T1000 (cell line): Measurements from ENCODE around the gene KDM2A.

ENCODE experiments used
- DNase-seq: peaks from one replicate; lab custom pipeline; 2025; ENCODE audit warnings: mixed read lengths; lab: John Stamatoyannopoulos, UW

KDM2A gene

DNA sequence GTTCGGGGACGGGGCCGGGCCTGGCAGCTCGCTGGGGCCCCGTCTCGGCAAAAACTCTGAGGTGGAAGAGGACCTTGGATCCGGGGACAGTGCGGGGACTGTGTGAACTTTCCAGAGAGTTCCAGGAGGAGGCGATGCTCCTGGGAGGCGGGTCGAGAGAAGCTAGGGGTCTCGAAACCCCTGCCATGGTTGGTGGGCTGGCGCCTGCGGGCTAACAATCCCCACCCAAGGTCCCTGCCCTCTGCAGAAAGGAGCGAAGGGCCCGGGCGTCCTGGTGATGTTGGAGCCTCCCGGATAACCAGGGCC lies 142.5 kb downstream of the KDM2A start:
- no peak for DNase-seq

- DNase-seq, result no peak
Observed at GRCh38 chr11:67261946-67262681, 143.1 kb downstream of the KDM2A start.

- peak; percentile 56 for DNase-seq
Observed at GRCh38 chr11:67262731-67263675, 143.9 kb downstream of the KDM2A start.

DNA sequence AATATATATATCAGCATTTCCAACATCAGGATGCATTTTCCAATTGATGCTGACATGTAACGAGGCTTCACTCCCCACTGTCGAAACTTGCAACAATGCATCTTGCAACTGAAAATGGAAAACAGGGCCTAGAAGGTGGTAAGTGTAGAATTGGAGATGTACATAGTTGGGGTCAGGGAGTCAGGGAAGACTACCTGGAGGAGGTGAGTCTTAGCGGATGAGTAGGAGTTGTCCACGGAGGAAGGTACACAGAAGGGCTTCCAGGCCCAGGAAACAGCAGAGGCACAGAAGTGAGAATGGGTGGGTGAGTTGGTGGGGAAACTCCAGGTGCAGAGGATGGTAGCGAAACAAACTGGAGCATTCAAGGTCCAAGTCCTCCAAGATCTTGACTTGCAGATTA lies 145.2 kb downstream of the KDM2A start:
- no peak for DNase-seq

- no peak for DNase-seq
Observed at GRCh38 chr11:67264877-67265632, 146.0 kb downstream of the KDM2A start.

GRCh38 chr11:67265633-67266448 lies 146.8 kb downstream of the KDM2A start:
- DNase-seq, result peak; percentile 35

GRCh38 chr11:67266449-67267187 lies 147.6 kb downstream of the KDM2A start, which contains the start of gene GRK2:
Gene GRK2 (plus strand): TSS chr11:67266473. CDS start chr11:67266700, 227 bp downstream.
- DNase-seq, result no peak

DNA sequence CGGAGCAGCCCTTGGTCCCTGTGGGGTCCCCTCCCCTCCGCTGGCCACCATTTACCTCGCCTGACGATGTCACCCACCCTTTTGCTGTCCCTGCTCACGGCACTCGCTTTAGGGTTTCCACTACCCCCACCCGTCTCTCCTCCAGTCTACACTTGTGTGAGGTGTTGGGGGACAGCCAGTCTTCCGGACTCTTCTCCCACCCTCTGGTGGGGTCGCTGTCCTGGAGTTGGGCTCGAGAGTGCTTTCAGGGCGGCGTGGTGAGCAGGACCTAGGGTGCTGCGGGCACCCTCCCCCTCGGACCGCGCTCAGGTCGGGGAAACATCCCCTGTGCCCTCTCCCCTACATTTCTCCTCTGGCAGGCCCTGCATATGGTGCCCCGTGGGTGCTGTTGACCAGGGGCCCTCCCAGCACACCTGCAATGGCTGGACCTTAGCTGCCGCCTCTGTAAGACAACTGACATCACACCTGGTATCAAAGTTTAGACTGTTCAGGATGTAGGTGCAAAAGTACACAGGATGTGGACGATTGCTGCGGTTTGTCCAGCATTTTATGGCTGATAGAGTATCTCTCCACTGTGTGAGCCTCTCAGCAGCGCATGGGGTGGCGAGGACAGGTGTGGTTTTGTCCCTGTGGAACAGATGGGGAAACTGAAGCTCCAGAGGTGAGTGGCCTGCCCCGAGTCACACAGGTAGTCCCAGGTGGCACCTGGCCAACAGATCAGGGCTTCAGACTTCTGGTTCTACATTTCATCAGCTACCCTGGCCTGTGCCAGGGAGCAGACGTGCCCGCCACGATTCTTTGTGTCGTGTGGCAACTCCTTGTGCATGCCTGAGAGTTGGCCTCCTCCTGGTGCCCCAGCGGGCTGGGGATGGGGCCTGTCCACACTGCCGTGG lies 148.4 kb downstream of the KDM2A start:
- no peak for DNase-seq

- DNase-seq, result no peak
Observed at GRCh38 chr11:67268081-67268961, 149.3 kb downstream of the KDM2A start.

DNA sequence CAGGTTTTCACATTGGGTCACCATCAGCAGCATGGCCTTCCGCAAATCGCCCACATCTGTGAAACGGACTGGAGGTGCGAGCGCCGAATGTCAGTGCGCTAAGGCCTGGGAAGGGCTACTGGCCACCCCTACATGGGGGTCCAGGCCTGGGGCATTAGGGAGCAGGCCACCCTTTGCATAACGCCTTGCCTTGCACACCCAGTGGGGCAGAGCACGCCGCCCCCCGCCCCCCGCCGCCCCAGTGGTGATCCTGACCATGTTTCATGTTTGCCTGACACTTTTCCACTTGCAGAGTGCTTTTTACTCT lies 149.9 kb downstream of the KDM2A start:
- no peak for DNase-seq

GRCh38 chr11:67269401-67270255 lies 150.6 kb downstream of the KDM2A start:
- no peak for DNase-seq

DNA sequence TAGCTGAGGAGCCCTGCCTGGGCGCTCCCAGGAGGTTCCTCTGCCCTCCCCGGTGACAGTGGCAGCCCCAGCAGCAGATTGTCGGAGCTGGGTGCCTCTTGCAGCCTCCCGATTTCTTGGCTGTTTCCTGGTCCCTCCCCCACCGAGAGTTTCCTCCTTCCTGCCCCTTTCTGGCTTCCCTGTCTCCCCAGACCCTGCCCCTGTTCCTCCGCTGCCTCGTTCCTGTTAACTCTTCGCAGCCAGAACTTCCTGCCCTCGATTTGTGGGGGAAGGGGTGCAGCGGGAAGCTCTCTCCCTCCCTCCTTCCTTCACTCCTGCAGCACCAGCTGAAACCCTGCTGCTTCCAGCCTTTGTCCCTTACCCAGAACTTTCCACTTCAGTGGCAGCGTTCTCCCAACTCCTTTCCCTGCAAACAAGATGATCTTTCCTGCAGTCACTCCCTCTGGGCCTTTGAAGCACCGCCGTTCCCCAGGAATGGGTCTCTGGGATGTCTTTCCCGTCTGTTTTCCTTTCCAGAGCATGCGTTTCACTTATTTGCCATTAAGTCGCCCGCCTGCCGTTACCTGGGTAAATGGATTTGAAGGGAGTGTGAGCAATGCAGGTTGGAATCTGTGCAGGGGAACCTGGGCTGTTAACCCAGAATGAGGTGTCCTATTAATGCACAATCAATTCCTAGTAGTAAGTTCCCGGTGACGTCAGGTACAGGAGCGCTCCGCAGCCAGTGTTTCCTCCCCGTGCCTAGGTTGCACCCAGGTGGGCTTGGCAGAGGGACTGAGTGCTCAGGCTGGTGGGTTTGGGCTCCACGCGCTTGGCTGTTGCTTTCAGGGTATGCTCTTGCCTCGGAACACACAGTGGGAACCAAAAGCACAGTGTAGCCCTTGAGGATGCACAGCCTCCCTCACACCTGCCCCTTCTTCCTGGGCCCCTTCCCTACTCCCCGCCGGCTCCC lies 151.5 kb downstream of the KDM2A start:
- no peak for DNase-seq

DNA sequence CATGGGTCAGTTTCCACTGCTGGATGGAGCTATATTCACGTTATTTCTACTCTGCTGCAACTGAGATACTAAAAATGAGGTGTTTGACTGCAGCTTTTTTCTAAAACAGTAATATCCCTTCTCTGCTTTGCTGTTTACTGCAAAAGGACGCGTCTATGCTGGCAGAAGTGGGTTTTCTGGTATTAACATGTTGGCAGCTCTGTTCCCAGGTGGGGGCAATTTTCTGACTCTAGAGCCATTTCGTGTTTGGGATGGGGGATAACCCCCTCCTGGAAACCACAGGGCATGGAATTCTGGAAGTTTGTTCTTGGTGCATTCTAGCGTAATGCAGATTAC lies 152.1 kb downstream of the KDM2A start:
- DNase-seq, result no peak

DNA sequence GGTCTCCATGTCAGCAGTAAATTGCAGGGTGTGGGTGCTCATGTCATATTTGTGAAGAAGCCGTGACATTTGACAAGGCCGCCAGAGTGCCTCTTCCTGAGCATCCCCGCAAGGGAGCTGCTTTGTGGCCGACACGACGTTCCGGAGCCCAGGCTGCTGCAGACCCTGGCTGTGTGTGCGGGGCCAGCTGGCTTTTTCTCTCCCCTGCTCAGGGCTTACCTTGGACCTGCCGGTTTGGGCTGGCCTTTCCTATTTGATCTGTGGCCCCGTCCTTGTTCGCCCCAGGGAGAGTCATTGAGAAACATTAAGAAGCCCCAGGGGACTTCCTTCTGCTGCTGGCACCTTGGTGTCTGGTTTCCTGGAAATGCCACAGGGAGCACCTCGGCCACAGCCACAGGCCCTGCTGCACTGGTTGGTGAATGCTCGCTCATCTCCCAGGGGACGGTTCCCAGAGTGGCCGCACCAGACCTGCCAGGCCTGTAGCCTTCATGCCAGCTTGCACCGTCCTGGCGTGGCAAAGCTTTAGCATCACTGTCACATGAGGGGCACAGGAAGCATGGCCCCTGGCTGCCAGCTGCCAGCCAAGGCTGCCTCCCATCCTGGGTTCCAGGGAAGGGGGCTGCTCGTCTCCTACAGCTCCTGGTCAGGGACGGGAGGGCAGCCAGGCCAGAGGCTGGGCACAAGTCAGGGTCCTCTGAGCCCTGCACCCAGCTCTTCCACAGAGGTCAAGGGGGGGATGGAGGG lies 152.7 kb downstream of the KDM2A start:
- DNase-seq, result no peak

GRCh38 chr11:67272327-67273259 lies 153.5 kb downstream of the KDM2A start:
- DNase-seq, result no peak
